CD4-positive, alpha-beta T cell treated with Interleukin-4 for 1 hour (primary cell): Measurements from ENCODE around the gene PHF21B.

Experiments used
- DNase-seq, 2 donors: peaks; one replicate each; pipeline ENCODE4 v3.0.0-alpha.2; 2020 to 2022

Gene PHF21B

GRCh38 chr22:44954149-44954548, 55.7 kb downstream of the PHF21B start:
- DNase-seq = no peak

GRCh38 chr22:44952863-44953746, 56.7 kb downstream of the PHF21B start:
- no peak for DNase-seq

- no peak for DNase-seq
Measured at GRCh38 chr22:44951510-44951816, 58.3 kb downstream of the PHF21B start.

- DNase-seq = no peak
Measured at GRCh38 chr22:44950806-44951509, 58.8 kb downstream of the PHF21B start.

GRCh38 chr22:44947846-44948245, 62.0 kb downstream of the PHF21B start:
- no peak for DNase-seq

GRCh38 chr22:44947049-44947448, 62.8 kb downstream of the PHF21B start:
- no peak for DNase-seq

GRCh38 chr22:44944883-44945601, 64.8 kb downstream of the PHF21B start:
- DNase-seq = no peak

- no peak for DNase-seq
Measured at GRCh38 chr22:44943701-44944324, 66.0 kb downstream of the PHF21B start.

- DNase-seq = no peak
Measured at GRCh38 chr22:44942979-44943700, 66.7 kb downstream of the PHF21B start.

GRCh38 chr22:44942056-44942455, 67.7 kb downstream of the PHF21B start:
- no peak for DNase-seq

GRCh38 chr22:44941207-44941606, 68.6 kb downstream of the PHF21B start:
- DNase-seq = no peak

GRCh38 chr22:44940130-44940529, 69.7 kb downstream of the PHF21B start:
- DNase-seq = no peak

GRCh38 chr22:44939451-44939850, 70.4 kb downstream of the PHF21B start:
- DNase-seq = no peak

- DNase-seq = no peak
Measured at GRCh38 chr22:44938886-44939285, 70.9 kb downstream of the PHF21B start.

GRCh38 chr22:44937216-44937615, 72.6 kb downstream of the PHF21B start:
- no peak for DNase-seq

- DNase-seq = no peak
Measured at GRCh38 chr22:44936201-44936600, 73.6 kb downstream of the PHF21B start.

GRCh38 chr22:44935724-44936123, 74.1 kb downstream of the PHF21B start:
- DNase-seq = no peak

- DNase-seq = no peak
Measured at GRCh38 chr22:44934454-44934735, 75.4 kb downstream of the PHF21B start.

- no peak for DNase-seq
Measured at GRCh38 chr22:44933666-44934453, 75.9 kb downstream of the PHF21B start.

GRCh38 chr22:44932493-44932892, 77.3 kb downstream of the PHF21B start:
- no peak for DNase-seq

- no peak for DNase-seq
Measured at GRCh38 chr22:44931766-44932165, 78.0 kb downstream of the PHF21B start.

- no peak for DNase-seq
Measured at GRCh38 chr22:44931077-44931540, 78.7 kb downstream of the PHF21B start.
